H1 (cell line): ENCODE results near the gene CPLANE1.

Source experiments
- BCL11A ChIP-seq, 2 experiments: IDR thresholded peaks; one replicate each; pipeline ENCODE4 v1.6.1; 2011; ENCODE audit warnings: low read depth in 2 of 2, low read length in 2 of 2, mild to moderate bottlenecking in 2 of 2
- CTCF ChIP-seq, 3 experiments: IDR thresholded peaks; 1 replicate in 2 of 3; 2 replicates in 1 of 3; pipeline versions ENCODE4 v1.5.1 to v1.6.1; 2011; ENCODE audit warnings: low read length in 3 of 3, mild to moderate bottlenecking in 3 of 3, inconsistent platforms in 2 of 3, low read depth in 1 of 3, moderate library complexity in 1 of 3; ENCODE audit not compliant: insufficient read depth in 1 of 3; ENCODE audit errors: control extremely low read depth in 1 of 3
- EP300 ChIP-seq, 2 experiments: IDR thresholded peaks; 1 replicate in 1 of 2; 2 replicates in 1 of 2; pipeline ENCODE4 v1.6.1; 2011 to 2012; ENCODE audit warnings: low read depth in 2 of 2, low read length in 2 of 2, mild to moderate bottlenecking in 2 of 2, borderline replicate concordance in 1 of 2, inconsistent platforms in 1 of 2, moderate library complexity in 1 of 2
- KDM1A ChIP-seq: fragments of 200-600, 300-600 bp; sonication (generic); IDR thresholded peaks from 2 replicates; pipeline ENCODE4 v1.7.1; 2016; ENCODE audit warnings: mild to moderate bottlenecking, low read length, borderline replicate concordance
- POLR2A ChIP-seq, 2 experiments: IDR thresholded peaks; 1 replicate in 1 of 2; 2 replicates in 1 of 2; pipeline ENCODE4 v1.6.1; 2011; ENCODE audit warnings: low read depth in 2 of 2, low read length in 2 of 2, mild to moderate bottlenecking in 2 of 2; ENCODE audit errors: control extremely low read depth in 1 of 2
- POLR2AphosphoS5 ChIP-seq: IDR thresholded peaks from 2 replicates; pipeline ENCODE4 v1.6.1; 2011; ENCODE audit warnings: low read depth, low read length
- POU5F1 ChIP-seq: IDR thresholded peaks from 2 replicates; pipeline ENCODE4 v1.6.1; 2011; ENCODE audit warnings: low read depth, mild to moderate bottlenecking, low read length, moderate library complexity

GRCh38 chr5:37166197-37166596, 83.0 kb downstream of the CPLANE1 start:
- TF ChIP-seq EP300 (IDR thresholded peaks at IDR 0.05; ENCODE audit: borderline replicate concordance in 1 of 2, low read depth in 2 of 2, low read length in 2 of 2) (no peak), KDM1A (no peak), POU5F1 (no peak), CTCF (IDR thresholded peaks at IDR 0.05; ENCODE audit: control extremely low read depth in 1 of 3, insufficient read depth in 1 of 3, low read depth in 1 of 3, low read length in 3 of 3) (no peak), BCL11A (IDR thresholded peaks at IDR 0.05; ENCODE audit: low read depth in 2 of 2, low read length in 2 of 2) (no peak), POLR2AphosphoS5 (no peak), POLR2A (IDR thresholded peaks at IDR 0.05; ENCODE audit: control extremely low read depth in 1 of 2, low read depth in 2 of 2, low read length in 2 of 2) (no peak)
